ENCODE results near the gene LRMDA.

DNA sequence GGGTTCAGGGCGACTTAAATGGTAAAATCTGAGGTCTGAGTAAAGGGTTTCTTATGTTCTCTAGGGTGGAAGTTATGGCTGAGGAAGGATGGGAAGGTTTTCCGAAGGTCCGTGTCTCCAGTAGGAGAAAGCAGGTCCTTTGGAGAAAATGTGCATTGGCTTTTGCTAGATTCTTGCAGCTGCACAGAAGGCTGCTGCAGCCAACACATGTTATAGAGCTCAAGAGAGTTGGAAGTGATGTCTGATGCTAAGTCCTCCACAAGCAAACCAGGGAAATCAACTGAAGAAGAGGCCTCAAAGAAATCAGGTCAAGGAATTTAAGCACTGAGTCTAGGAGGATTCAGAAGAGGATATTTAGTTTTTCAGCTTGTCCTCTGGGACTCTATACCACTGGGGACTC is 404.6 kb downstream of the LRMDA start:
- TF ChIP-seq, protein P1, sequence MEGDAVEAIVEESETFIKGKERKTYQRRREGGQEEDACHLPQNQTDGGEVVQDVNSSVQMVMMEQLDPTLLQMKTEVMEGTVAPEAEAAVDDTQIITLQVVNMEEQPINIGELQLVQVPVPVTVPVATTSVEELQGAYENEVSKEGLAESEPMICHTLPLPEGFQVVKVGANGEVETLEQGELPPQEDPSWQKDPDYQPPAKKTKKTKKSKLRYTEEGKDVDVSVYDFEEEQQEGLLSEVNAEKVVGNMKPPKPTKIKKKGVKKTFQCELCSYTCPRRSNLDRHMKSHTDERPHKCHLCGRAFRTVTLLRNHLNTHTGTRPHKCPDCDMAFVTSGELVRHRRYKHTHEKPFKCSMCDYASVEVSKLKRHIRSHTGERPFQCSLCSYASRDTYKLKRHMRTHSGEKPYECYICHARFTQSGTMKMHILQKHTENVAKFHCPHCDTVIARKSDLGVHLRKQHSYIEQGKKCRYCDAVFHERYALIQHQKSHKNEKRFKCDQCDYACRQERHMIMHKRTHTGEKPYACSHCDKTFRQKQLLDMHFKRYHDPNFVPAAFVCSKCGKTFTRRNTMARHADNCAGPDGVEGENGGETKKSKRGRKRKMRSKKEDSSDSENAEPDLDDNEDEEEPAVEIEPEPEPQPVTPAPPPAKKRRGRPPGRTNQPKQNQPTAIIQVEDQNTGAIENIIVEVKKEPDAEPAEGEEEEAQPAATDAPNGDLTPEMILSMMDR (IDR thresholded peaks at IDR 0.05 in 2 of 3, conservative IDR thresholded peaks at IDR 0.05 in 1 of 3; ENCODE audit: borderline replicate concordance in 1 of 3, insufficient read depth in 1 of 3, low read depth in 2 of 3, low read length in 2 of 3): no peak
- no peak for TF ChIP-seq EZH2 (IDR thresholded peaks at IDR 0.05)
- no peak for TF ChIP-seq RAD21 (IDR thresholded peaks at IDR 0.05; ENCODE audit: low read depth)
- no peak for TF ChIP-seq EZH2phosphoT487 (IDR thresholded peaks at IDR 0.05; ENCODE audit: borderline replicate concordance)
- TF ChIP-seq ELF1 (IDR thresholded peaks at IDR 0.05; ENCODE audit: borderline replicate concordance, low read depth): no peak

All from HCT116 (cell line).